D721Med (cell line): Measurements from ENCODE around the gene TSPAN32.
"Not testable (repeated sequence)": the region's sequence is repeated elsewhere in the genome, so short reads cannot be mapped to it uniquely, and the experiment has no call there.

Experiments
- DNase-seq: peaks from one replicate; pipeline ENCODE4 v3.0.0; 2011; ENCODE audit warnings: low spot score; ENCODE audit not compliant: insufficient read length
- FAIRE-seq: peaks from 2 replicates; lab custom pipeline; 2011; peaks lifted over from hg19 to GRCh38; lab: Jason Lieb, UNC
- CTCF ChIP-seq: IDR thresholded peaks from 2 replicates; pipeline ENCODE4 v1.5.1; 2012; ENCODE audit warnings: mild to moderate bottlenecking, control low read depth; ENCODE audit not compliant: insufficient read depth; ENCODE audit errors: missing control alignments

Gene TSPAN32

DNA sequence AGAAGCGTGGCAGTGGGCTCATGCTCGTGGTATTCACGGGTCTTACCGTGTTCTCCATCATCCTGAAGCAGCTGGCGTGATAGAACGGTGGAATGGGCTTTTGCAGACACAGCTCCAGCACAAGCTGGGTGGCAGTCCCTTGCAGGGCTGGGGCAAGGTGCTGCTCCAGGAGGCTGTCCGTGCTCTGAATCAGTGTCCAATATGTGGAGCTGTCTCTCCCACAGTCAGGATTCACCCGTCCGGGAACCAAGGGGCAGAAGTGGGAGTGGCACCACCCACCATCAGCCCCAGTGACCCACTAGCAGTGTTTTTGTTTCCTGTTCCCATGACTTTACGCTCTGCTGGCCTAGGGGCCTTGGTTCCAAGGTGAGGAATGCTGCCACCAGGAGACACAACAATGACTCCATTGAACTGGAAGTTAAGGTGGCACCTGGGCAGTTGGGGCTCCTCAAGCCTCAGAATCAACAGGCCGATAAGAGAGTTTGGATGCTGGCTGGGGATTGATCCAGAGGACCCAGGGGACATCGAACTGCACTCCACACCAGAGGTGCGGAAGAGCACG is 58.3 kb downstream of the TSPAN32 start:
- FAIRE-seq = no peak

GRCh38 chr11:2361565-2361964 is 59.8 kb downstream of the TSPAN32 start:
- no peak for TF ChIP-seq CTCF
- FAIRE-seq (no peak), DNase-seq (no peak)

More for the DNA sequence above, 58.3 kb downstream of the TSPAN32 start:
- no peak for DNase-seq
- no peak for TF ChIP-seq CTCF

DNA sequence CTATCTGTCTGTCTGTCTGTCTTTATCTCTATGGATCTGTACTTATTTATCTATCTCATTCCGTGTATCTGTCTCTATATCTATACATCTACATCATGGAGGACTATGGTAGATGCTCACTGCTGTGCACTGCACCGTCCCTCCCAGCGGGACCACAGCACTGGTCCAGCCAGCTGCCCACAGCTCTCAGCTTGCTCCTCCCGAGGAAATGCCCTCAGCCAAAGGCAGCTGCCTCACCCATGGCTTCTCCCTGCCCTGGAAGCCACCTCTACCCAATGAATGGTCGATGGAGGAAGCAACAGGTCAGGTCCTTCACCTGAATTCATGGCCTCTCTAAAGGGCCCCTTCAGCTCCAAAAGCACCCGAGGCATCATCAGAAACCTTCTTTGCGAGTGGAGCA is 60.6 kb downstream of the TSPAN32 start:
- FAIRE-seq (no peak), DNase-seq (no peak)
- TF ChIP-seq CTCF = no peak

GRCh38 chr11:2363130-2363529 is 61.3 kb downstream of the TSPAN32 start:
- DNase-seq (no peak), FAIRE-seq (no peak)
- no peak for TF ChIP-seq CTCF

DNA sequence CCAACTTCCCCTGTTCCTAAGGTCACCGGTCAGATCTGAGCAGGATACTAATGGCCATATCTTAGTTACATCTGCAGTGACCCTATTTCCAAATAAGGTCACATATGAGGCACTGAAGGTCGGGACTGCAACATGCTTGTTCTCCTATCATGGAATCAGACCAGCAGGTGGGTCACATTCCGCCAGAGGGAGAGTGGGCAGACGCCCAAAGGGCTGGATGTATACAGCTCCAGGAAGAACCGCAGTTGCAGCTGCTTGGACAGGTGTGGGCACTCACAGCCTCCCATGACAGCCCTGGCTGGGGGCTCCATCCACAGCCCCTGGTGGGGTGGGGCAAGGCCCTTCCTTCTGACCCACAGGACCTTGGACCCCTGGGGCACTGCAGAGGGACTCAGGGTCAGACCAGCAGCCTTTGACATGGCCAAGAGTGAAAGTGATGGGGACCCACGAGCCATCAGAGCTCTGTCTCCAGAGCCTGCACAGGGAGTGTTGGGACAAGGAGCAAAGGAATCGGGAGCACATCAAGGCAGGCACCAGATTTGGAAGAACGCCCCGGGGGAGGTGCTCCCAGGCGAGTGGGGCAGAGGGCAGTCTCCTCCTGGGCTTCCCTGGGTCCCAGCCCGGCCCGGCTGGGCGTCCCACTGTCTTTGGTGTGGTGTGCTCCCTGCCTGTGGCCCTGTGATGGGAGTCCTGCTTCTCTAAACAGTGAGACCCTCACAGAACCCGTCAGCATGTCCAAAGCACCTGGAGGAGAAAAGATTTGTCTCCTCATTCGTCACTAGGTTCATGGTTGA is 62.0 kb downstream of the TSPAN32 start:
- TF ChIP-seq CTCF = no peak
- FAIRE-seq = no peak
- DNase-seq = no peak

GRCh38 chr11:2364386-2364785 is 62.6 kb downstream of the TSPAN32 start:
- not testable (repeated sequence) for DNase-seq, FAIRE-seq

GRCh38 chr11:2365571-2366210 is 63.9 kb downstream of the TSPAN32 start:
- DNase-seq = no peak
- TF ChIP-seq CTCF = no peak
- FAIRE-seq = no peak
